ENCODE measurements around the gene BEST3.

DNA sequence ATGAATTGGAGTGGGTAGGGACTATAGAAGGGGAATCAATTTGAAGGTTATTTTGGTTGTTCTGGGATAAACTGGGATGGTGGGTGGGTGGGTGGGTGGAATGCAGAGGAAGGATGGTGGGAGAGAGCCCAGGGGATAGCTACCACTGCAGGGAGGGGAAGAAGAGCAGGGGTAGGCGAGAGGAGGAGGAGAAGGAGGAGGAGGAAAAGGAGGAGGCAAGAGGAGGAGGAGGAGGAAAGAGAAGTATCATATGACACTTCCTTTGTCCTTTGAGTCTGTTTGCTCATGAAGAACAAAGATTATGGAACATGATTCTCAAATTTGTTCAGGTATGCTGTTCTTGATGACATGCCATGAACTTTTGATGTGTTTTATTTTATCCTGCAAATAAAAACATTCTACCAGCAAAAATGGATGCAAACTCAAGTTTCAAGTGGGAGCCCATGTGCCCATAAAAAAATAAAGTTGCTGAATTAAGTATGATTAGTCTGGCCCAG, 4.1 kb upstream of the BEST3 start:
- TF ChIP-seq, protein P1, sequence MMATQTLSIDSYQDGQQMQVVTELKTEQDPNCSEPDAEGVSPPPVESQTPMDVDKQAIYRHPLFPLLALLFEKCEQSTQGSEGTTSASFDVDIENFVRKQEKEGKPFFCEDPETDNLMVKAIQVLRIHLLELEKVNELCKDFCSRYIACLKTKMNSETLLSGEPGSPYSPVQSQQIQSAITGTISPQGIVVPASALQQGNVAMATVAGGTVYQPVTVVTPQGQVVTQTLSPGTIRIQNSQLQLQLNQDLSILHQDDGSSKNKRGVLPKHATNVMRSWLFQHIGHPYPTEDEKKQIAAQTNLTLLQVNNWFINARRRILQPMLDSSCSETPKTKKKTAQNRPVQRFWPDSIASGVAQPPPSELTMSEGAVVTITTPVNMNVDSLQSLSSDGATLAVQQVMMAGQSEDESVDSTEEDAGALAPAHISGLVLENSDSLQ (IDR thresholded peaks at IDR 0.05): no peak
- TF ChIP-seq SP1 (IDR thresholded peaks at IDR 0.05) (no peak), SUZ12 (IDR thresholded peaks at IDR 0.05) (no peak), ELF4 (IDR thresholded peaks at IDR 0.05) (no peak), FOXM1 (IDR thresholded peaks at IDR 0.05; ENCODE audit: borderline replicate concordance) (no peak), FOXA1 (IDR thresholded peaks at IDR 0.05) (no peak), HDGF (IDR thresholded peaks at IDR 0.05; ENCODE audit: borderline replicate concordance) (no peak), ZNF384 (IDR thresholded peaks at IDR 0.05) (no peak), FOXK2 (IDR thresholded peaks at IDR 0.05) (no peak), CTBP1 (IDR thresholded peaks at IDR 0.05; ENCODE audit: borderline replicate concordance) (no peak), L3MBTL2 (conservative IDR thresholded peaks at IDR 0.05) (no peak)
